Measurements from ENCODE around the gene HDDC3. TPM values are rescaled to one million over a fixed set of nuclear protein-coding genes. Genes with fewer than 3 reads are reported as not detected.
"Not testable (repeated sequence)": the region's sequence is repeated elsewhere in the genome, so short reads cannot be mapped to it uniquely, and the experiment has no call there.

The HDDC3 gene
- total and polyA plus RNA-seq, 9 of the 15 experiments (the other 6 are each of a cell fraction or from before 2014, with no cell fraction given): 14.9 to 55.8 (median 36.9) TPM

GRCh38 chr15:90922712-90923322 lies 9.5 kb downstream of the HDDC3 start (continued):
- TF ChIP-seq TRIM24 (IDR thresholded peaks at IDR 0.05) (0 out of 4 replicates have a peak, but pooled peaks of 1 of the 2 experiments have one; percentile 9), CBFA2T3 (IDR thresholded peaks at IDR 0.05) (peak; percentile 81), MTA3 (IDR thresholded peaks at IDR 0.05; ENCODE audit: borderline replicate concordance) (0 out of 2 replicates have a peak, but pooled peaks have one; percentile 15), TEAD4 (IDR thresholded peaks at IDR 0.05; ENCODE audit: low read length) (peak; percentile 60), ARNT (IDR thresholded peaks at IDR 0.05) (0 out of 4 replicates have a peak, but pooled peaks of 1 of the 2 experiments have one; percentile 46), CEBPG (CRISPR knock-in tag; IDR thresholded peaks at IDR 0.05) (0 out of 2 replicates have a peak, but pooled peaks have one; percentile 31), CEBPG (tag; conservative IDR thresholded peaks at IDR 0.05 in 1 of 2, IDR thresholded peaks at IDR 0.05 in 1 of 2) (peak in 1 of 2 experiments; percentile 52; a peak in 2 of 4 replicates), MAX (CRISPR knock-in tag; IDR thresholded peaks at IDR 0.05) (0 out of 2 replicates have a peak, but pooled peaks have one; percentile 18), HLTF (IDR thresholded peaks at IDR 0.05) (0 out of 2 replicates have a peak, but pooled peaks have one; percentile 15), HNRNPLL (IDR thresholded peaks at IDR 0.05; ENCODE audit: low read depth, low read length, poor library complexity, severe bottlenecking) (peak; percentile 48), CEBPB (tag; IDR thresholded peaks at IDR 0.05) (peak; percentile 84), DPF2 (IDR thresholded peaks at IDR 0.05) (peak; percentile 69), NRF1 (conservative IDR thresholded peaks at IDR 0.05 in 1 of 2, IDR thresholded peaks at IDR 0.05 in 1 of 2) (peak; percentile 78 to 80)
- TF ChIP-seq, protein P1, sequence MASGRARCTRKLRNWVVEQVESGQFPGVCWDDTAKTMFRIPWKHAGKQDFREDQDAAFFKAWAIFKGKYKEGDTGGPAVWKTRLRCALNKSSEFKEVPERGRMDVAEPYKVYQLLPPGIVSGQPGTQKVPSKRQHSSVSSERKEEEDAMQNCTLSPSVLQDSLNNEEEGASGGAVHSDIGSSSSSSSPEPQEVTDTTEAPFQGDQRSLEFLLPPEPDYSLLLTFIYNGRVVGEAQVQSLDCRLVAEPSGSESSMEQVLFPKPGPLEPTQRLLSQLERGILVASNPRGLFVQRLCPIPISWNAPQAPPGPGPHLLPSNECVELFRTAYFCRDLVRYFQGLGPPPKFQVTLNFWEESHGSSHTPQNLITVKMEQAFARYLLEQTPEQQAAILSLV (tag; IDR thresholded peaks at IDR 0.05): 0 out of 2 replicates have a peak, but pooled peaks have one; percentile 40
- TF ChIP-seq TEAD4 (CRISPR knock-in tag; IDR thresholded peaks at IDR 0.05; ENCODE audit: borderline replicate concordance): not testable (repeated sequence)
- TF ChIP-seq, protein P2, sequence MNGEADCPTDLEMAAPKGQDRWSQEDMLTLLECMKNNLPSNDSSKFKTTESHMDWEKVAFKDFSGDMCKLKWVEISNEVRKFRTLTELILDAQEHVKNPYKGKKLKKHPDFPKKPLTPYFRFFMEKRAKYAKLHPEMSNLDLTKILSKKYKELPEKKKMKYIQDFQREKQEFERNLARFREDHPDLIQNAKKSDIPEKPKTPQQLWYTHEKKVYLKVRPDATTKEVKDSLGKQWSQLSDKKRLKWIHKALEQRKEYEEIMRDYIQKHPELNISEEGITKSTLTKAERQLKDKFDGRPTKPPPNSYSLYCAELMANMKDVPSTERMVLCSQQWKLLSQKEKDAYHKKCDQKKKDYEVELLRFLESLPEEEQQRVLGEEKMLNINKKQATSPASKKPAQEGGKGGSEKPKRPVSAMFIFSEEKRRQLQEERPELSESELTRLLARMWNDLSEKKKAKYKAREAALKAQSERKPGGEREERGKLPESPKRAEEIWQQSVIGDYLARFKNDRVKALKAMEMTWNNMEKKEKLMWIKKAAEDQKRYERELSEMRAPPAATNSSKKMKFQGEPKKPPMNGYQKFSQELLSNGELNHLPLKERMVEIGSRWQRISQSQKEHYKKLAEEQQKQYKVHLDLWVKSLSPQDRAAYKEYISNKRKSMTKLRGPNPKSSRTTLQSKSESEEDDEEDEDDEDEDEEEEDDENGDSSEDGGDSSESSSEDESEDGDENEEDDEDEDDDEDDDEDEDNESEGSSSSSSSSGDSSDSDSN (IDR thresholded peaks at IDR 0.05; ENCODE audit: borderline replicate concordance in 1 of 2, low read depth in 2 of 2, low read length in 2 of 2): peak in 1 of 2 experiments; percentile 38; a peak in 1 of 4 replicates
